ENCODE results near the gene AGTPBP1. TPM values are rescaled to one million over a fixed set of nuclear protein-coding genes. Genes with fewer than 3 reads are reported as not detected.

AGTPBP1 gene
- total and polyA plus RNA-seq, 11 donors, result 7.1 to 72.4 (median 47.1) TPM

GRCh38 chr9:85647571-85647970 lies 94.2 kb downstream of the AGTPBP1 start:
- Histone ChIP-seq H3K9me3 (no peaks in the 10 kb centered on the region), H3K27ac (no peak overlapping the region), H3K36me3 (peaks cover 0 to 36% (median 15%) of the 10 kb centered on the region in 9 donors), H3K4me3 (no peak overlapping the region), H3K4me1 (no peaks in the 10 kb centered on the region), H3K27me3 (no peaks in the 10 kb centered on the region)
- ATAC-seq (no peak), DNase-seq (no peak)
- WGBS, 4 donors, result 95 to 98% (median 97%) methylated on average over 1 of the region's 1 CpG
- TF ChIP-seq CTCF (IDR thresholded peaks at IDR 0.05), result no peak
- no peak for TF ChIP-seq POLR2A (IDR thresholded peaks at IDR 0.05)
- intact Hi-C loops (cut with DNase I), result no loop called here

DNA sequence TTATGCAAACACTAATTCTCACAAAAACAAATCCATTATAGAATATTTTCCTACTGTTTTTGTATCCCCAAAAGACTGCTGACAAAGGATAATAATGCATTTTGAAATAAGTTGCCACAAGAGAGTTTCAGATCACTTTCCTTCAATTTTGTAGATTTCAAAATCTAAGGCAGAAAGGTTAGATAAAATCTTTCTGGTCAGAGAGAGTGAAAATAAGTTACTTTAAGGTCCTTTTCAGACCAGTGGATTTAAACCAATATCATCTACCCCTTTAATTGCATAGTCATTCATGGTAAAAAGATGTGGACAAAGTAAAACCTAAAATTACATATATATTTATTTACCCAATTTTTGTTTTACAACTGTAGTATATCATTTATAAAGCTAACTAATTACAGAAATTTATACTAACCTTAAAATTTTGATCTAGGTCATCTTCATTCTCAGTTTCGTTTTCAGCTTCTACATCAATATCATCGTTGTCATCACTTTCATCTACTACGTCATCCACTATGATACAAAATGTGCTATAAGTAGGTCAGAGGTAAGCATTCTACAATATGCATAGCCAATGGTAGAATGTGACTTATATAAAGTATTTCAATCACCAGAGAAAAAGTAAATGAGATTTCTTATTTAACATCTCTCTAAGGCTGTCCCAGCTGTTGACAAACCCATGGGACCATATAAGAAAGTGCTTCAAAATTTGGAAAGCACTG lies 95.7 kb downstream of the AGTPBP1 start:
- DNase-seq (no peak), ATAC-seq (no peak)
- Histone ChIP-seq H3K27me3 (no peaks in the 10 kb centered on the region), H3K4me1 (peaks cover 0 to 2% (median 0%) of the 10 kb centered on the region in 12 donors), H3K27ac (no peak overlapping the region), H3K4me3 (no peak overlapping the region), H3K9me3 (no peaks in the 10 kb centered on the region), H3K36me3 (peaks cover 0 to 44% (median 23%) of the 10 kb centered on the region in 9 donors)
- WGBS, 4 donors, result 90 to 93% (median 92%) methylated on average over 3 of the region's 3 CpGs
- TF ChIP-seq POLR2A (IDR thresholded peaks at IDR 0.05), result no peak
- no peak for TF ChIP-seq CTCF (IDR thresholded peaks at IDR 0.05)
- intact Hi-C loops (cut with DNase I), result no loop called here

DNA sequence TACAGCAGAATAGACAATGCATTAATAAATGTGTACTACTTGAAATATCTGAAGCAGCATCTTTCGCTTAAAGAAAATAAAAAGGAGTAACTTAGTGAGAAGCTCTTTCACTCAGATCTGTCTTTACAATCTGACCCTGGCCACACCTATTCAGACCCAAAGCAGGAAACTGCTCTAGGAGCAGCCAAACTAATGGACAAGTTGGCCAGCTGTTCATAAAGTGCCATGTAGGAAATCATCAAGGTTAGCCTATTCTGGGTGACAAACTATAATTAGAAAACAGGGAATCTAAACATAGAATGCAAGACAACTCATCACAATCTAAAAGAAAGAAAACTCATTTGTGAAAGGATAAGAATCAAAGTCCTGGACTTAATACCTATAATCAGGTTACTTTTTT lies 101.3 kb downstream of the AGTPBP1 start:
- peak overlapping the region in 3 of 12 donors; percentile 15 to 24 (median 15) for H3K27ac ChIP-seq
- peaks cover 0 to 34% (median 9%) of the 10 kb centered on the region in 9 donors for H3K36me3 ChIP-seq
- no peak overlapping the region for H3K4me3 ChIP-seq
- H3K27me3 ChIP-seq, result no peaks in the 10 kb centered on the region
- no peaks in the 10 kb centered on the region for H3K9me3 ChIP-seq
- DNase-seq, result peak in 1 of 5 donors; percentile 8
- peak in 3 of 4 donors; percentile 60 to 69 (median 61) for ATAC-seq
- intact Hi-C loops (cut with DNase I), result no loop called here
- H3K4me1 ChIP-seq, result peaks cover 0 to 11% (median 0%) of the 10 kb centered on the region in 12 donors
- no peak for TF ChIP-seq CTCF (IDR thresholded peaks at IDR 0.05)
- TF ChIP-seq POLR2A (IDR thresholded peaks at IDR 0.05), result no peak
- WGBS, 4 donors, result 58 to 82% (median 72%) methylated on average over 1 of the region's 1 CpG

- TF ChIP-seq POLR2A (IDR thresholded peaks at IDR 0.05) (no peak), CTCF (IDR thresholded peaks at IDR 0.05) (no peak)
- no peaks in the 10 kb centered on the region for H3K27me3 ChIP-seq
- ATAC-seq (no peak), DNase-seq (no peak)
- 63 to 78% (median 71%) methylated on average over 3 of the region's 3 CpGs for WGBS, 4 donors
- no peak overlapping the region for H3K4me3 ChIP-seq
- H3K9me3 ChIP-seq, result no peaks in the 10 kb centered on the region
- H3K4me1 ChIP-seq, result peaks cover 0 to 11% (median 0%) of the 10 kb centered on the region in 12 donors
- peak overlapping the region in 1 of 12 donors; percentile 15 for H3K27ac ChIP-seq
- H3K36me3 ChIP-seq, result peaks cover 0 to 31% (median 9%) of the 10 kb centered on the region in 9 donors
- intact Hi-C loops (cut with DNase I), result no loop called here
Observed at GRCh38 chr9:85639675-85640186, 102.0 kb downstream of the AGTPBP1 start.
